ENCODE results near the gene PRR18. TPM values are rescaled to one million over a fixed set of nuclear protein-coding genes. Genes with fewer than 3 reads are reported as not detected.

Gene PRR18
- total and polyA plus RNA-seq, 2 of the 13 experiments (the other 11 are each of a cell fraction or from before 2014, with no cell fraction given): 0.04 TPM

DNA sequence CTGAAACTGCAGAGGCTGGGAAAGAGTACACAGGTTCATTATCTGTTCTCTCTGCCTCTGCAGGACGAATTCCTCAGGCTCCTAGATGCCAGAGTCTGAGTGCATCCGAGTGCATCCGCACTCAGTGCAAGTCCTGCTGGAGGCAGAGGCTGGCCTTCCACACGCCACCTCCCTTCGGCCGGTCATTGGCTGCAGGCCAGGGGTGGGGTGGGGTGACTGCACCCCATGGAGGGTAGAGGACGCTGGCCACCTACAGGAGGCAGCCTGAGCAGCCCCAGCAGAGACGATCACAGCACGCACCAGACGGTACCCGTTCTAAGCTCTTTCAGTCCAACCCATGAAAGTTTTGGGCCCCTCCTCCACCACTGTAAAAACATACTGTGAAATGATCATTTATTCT, 22.4 kb upstream of the PRR18 start (continued):
- TF ChIP-seq AKNA (CRISPR knock-in tag; IDR thresholded peaks at IDR 0.05; ENCODE audit: borderline replicate concordance) (no peak), RFX3 (CRISPR knock-in tag; IDR thresholded peaks at IDR 0.05) (no peak), FOXJ3 (CRISPR knock-in tag; IDR thresholded peaks at IDR 0.05; ENCODE audit: borderline replicate concordance) (no peak), CERS6 (CRISPR knock-in tag; IDR thresholded peaks at IDR 0.05) (no peak), RAD21 (CRISPR knock-in tag; IDR thresholded peaks at IDR 0.05) (peak; percentile 93), MTA1 (CRISPR knock-in tag; IDR thresholded peaks at IDR 0.05; ENCODE audit: borderline replicate concordance) (no peak; the same call in 1 of the 2 replicates), KMT2B (CRISPR knock-in tag; IDR thresholded peaks at IDR 0.05) (peak; percentile 41; the same call in 1 of the 2 replicates), ZNF709 (CRISPR knock-in tag; IDR thresholded peaks at IDR 0.05) (no peak), PAF1 (CRISPR knock-in tag; IDR thresholded peaks at IDR 0.05) (no peak), ZNF607 (CRISPR knock-in tag; IDR thresholded peaks at IDR 0.05; ENCODE audit: borderline replicate concordance) (no peak), ZNF720 (CRISPR knock-in tag; IDR thresholded peaks at IDR 0.05) (no peak), ZNF264 (CRISPR knock-in tag; IDR thresholded peaks at IDR 0.05) (0 out of 2 replicates have a peak, but pooled peaks have one; percentile 57), ZNF563 (CRISPR knock-in tag; IDR thresholded peaks at IDR 0.05) (0 out of 2 replicates have a peak, but pooled peaks have one; percentile 23), HNF4A (CRISPR knock-in tag; IDR thresholded peaks at IDR 0.05) (no peak; the same call in 1 of the 2 replicates), ARHGAP35 (CRISPR knock-in tag; IDR thresholded peaks at IDR 0.05; ENCODE audit: borderline replicate concordance) (no peak), ATM (IDR thresholded peaks at IDR 0.05; ENCODE audit: borderline replicate concordance) (no peak), ZKSCAN8 (CRISPR knock-in tag; IDR thresholded peaks at IDR 0.05; ENCODE audit: borderline replicate concordance) (peak; percentile 63; the same call in 1 of the 2 replicates), KLF9 (CRISPR knock-in tag; IDR thresholded peaks at IDR 0.05; ENCODE audit: low read depth) (no peak), NONO (IDR thresholded peaks at IDR 0.05) (no peak), NONO (CRISPR knock-in tag; conservative IDR thresholded peaks at IDR 0.05) (peak; percentile 59; the same call in 1 of the 2 replicates), NCOA1 (CRISPR knock-in tag; IDR thresholded peaks at IDR 0.05) (no peak), KMT2A (CRISPR knock-in tag; IDR thresholded peaks at IDR 0.05) (peak; percentile 94), TAF1 (CRISPR knock-in tag; IDR thresholded peaks at IDR 0.05) (0 out of 2 replicates have a peak, but pooled peaks have one; percentile 33), HES4 (CRISPR knock-in tag; IDR thresholded peaks at IDR 0.05; ENCODE audit: borderline replicate concordance) (no peak), ZFP1 (CRISPR knock-in tag; IDR thresholded peaks at IDR 0.05) (peak; percentile 34; the same call in 1 of the 2 replicates), SRSF4 (IDR thresholded peaks at IDR 0.05; ENCODE audit: low read depth, low read length, poor library complexity, severe bottlenecking) (no peak)
- TF ChIP-seq, protein P1, sequence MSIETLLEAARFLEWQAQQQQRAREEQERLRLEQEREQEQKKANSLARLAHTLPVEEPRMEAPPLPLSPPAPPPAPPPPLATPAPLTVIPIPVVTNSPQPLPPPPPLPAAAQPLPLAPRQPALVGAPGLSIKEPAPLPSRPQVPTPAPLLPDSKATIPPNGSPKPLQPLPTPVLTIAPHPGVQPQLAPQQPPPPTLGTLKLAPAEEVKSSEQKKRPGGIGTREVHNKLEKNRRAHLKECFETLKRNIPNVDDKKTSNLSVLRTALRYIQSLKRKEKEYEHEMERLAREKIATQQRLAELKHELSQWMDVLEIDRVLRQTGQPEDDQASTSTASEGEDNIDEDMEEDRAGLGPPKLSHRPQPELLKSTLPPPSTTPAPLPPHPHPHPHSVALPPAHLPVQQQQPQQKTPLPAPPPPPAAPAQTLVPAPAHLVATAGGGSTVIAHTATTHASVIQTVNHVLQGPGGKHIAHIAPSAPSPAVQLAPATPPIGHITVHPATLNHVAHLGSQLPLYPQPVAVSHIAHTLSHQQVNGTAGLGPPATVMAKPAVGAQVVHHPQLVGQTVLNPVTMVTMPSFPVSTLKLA (IDR thresholded peaks at IDR 0.05): no peak

Data from HepG2 (cell line).